SK-N-SH treated with all-trans-retinoic acid at 6 μM for 48 hours (cell line): ENCODE data around the gene NCS1.

Experiments used
- ATAC-seq: fragments of 200-7000 bp; cut with Tn5 transposase; 3 replicates; pipeline ENCODE4 v1.9.1; 2020; ENCODE audit warnings: mild to moderate bottlenecking, moderate library complexity
- CREB5 ChIP-seq: fragments of 250-450 bp; sonication (Bioruptor Pico); IDR thresholded peaks from 2 replicates; pipeline ENCODE4 v1.5.1; 2020; ENCODE audit warnings: low read depth, mild to moderate bottlenecking, moderate library complexity
- CSDC2 ChIP-seq: fragments of 250-450 bp; sonication (Bioruptor Pico); IDR thresholded peaks from 2 replicates; pipeline ENCODE4 v1.5.0; 2020; ENCODE audit warnings: mild to moderate bottlenecking, moderate library complexity
- CSRNP3 ChIP-seq: fragments of 250-450 bp; sonication (Bioruptor Pico); IDR thresholded peaks from 2 replicates; pipeline ENCODE4 v1.5.1; 2021; ENCODE audit warnings: mild to moderate bottlenecking, moderate library complexity
- ESRRG ChIP-seq: fragments of 250-450 bp; sonication (Bioruptor Pico); IDR thresholded peaks from 2 replicates; pipeline ENCODE4 v1.6.1; 2021; ENCODE audit warnings: mild to moderate bottlenecking
- GLIS3 ChIP-seq: fragments of 250-450 bp; sonication (Bioruptor Pico); IDR thresholded peaks from 2 replicates; pipeline ENCODE4 v1.5.0; 2020; ENCODE audit warnings: mild to moderate bottlenecking, moderate library complexity
- ISL1 ChIP-seq: fragments of 250-450 bp; sonication (Bioruptor Pico); IDR thresholded peaks from 2 replicates; pipeline ENCODE4 v2.1.2; 2022; ENCODE audit warnings: mild to moderate bottlenecking, moderate library complexity
- OSR1 ChIP-seq: fragments of 250-450 bp; sonication (Bioruptor Pico); IDR thresholded peaks from 2 replicates; pipeline ENCODE4 v1.8.0; 2022; ENCODE audit warnings: moderate library complexity, mild to moderate bottlenecking, inconsistent platforms
- PATZ1 ChIP-seq: fragments of 250-450 bp; sonication (Bioruptor Pico); IDR thresholded peaks from 2 replicates; pipeline ENCODE4 v1.8.0; 2020; ENCODE audit warnings: mild to moderate bottlenecking, moderate library complexity, borderline replicate concordance
- POU6F1 ChIP-seq: fragments of 250-450 bp; sonication (Bioruptor Pico); IDR thresholded peaks from 2 replicates; pipeline ENCODE4 v1.8.0; 2021; ENCODE audit warnings: low read depth, mild to moderate bottlenecking, moderate library complexity, borderline replicate concordance
- PPARA ChIP-seq: fragments of 250-450 bp; sonication (Bioruptor Pico); IDR thresholded peaks from 2 replicates; pipeline ENCODE4 v1.5.0; 2020; ENCODE audit warnings: mild to moderate bottlenecking, borderline replicate concordance
- RARB ChIP-seq: fragments of 250-450 bp; sonication (Bioruptor Pico); IDR thresholded peaks from 2 replicates; pipeline ENCODE4 v1.8.0; 2021; ENCODE audit warnings: mild to moderate bottlenecking, moderate library complexity
- SNAI2 ChIP-seq: fragments of 250-450 bp; sonication (Bioruptor Pico); IDR thresholded peaks from 2 replicates; pipeline ENCODE4 v1.5.0; 2020; ENCODE audit warnings: mild to moderate bottlenecking, moderate library complexity
- TCF4 ChIP-seq: fragments of 250-450 bp; sonication (Bioruptor Pico); IDR thresholded peaks from 2 replicates; pipeline ENCODE4 v1.8.0; 2021; ENCODE audit warnings: mild to moderate bottlenecking, moderate library complexity, borderline replicate concordance
- TOX ChIP-seq: fragments of 250-450 bp; sonication (Bioruptor Pico); IDR thresholded peaks from 2 replicates; pipeline ENCODE4 v1.8.0; 2021; ENCODE audit warnings: mild to moderate bottlenecking, moderate library complexity, borderline replicate concordance
- TSHZ2 ChIP-seq: fragments of 250-450 bp; sonication (Bioruptor Pico); IDR thresholded peaks from 2 replicates; pipeline ENCODE4 v1.5.0; 2020; ENCODE audit warnings: mild to moderate bottlenecking, moderate library complexity
- ZC3H10 ChIP-seq: fragments of 250-450 bp; sonication (Bioruptor Pico); IDR thresholded peaks from 2 replicates; pipeline ENCODE4 v1.5.1; 2021; ENCODE audit warnings: mild to moderate bottlenecking, moderate library complexity
- ZFP3 ChIP-seq: fragments of 250-450 bp; sonication (Bioruptor Pico); IDR thresholded peaks from 2 replicates; pipeline ENCODE4 v1.5.0; 2020; ENCODE audit warnings: mild to moderate bottlenecking, moderate library complexity
- ZFP30 ChIP-seq: fragments of 450-650 bp; formaldehyde crosslinking; IDR thresholded peaks from 2 replicates; pipeline ENCODE4 v1.5.0; 2022; ENCODE audit warnings: mild to moderate bottlenecking, moderate library complexity
- ZNF565 ChIP-seq: fragments of 450-650 bp; formaldehyde crosslinking; conservative IDR thresholded peaks from 2 replicates; pipeline ENCODE4 v1.5.0; 2020; ENCODE audit warnings: low read depth, mild to moderate bottlenecking, moderate library complexity
- ZNF70 ChIP-seq: fragments of 450-650 bp; formaldehyde crosslinking; IDR thresholded peaks from 2 replicates; pipeline ENCODE4 v1.5.0; 2020; ENCODE audit warnings: mild to moderate bottlenecking, moderate library complexity
- ZNF8 ChIP-seq: fragments of 450-650 bp; formaldehyde crosslinking; IDR thresholded peaks from 2 replicates; pipeline ENCODE4 v1.5.0; 2020; ENCODE audit warnings: mild to moderate bottlenecking, moderate library complexity

The NCS1 gene

GRCh38 chr9:130180516-130180915 is 8.3 kb downstream of the NCS1 start:
- ATAC-seq = no peak
- no peak for TF ChIP-seq CSRNP3 (CRISPR knock-in tag)
- TF ChIP-seq ZC3H10 (CRISPR knock-in tag) = no peak
- no peak for TF ChIP-seq TOX (CRISPR knock-in tag)
- TF ChIP-seq ZNF70 = no peak
- no peak for TF ChIP-seq TCF4 (CRISPR knock-in tag)
- no peak for TF ChIP-seq RARB (CRISPR knock-in tag)
- TF ChIP-seq ZFP30 (CRISPR knock-in tag) = no peak
- TF ChIP-seq SNAI2 = no peak
- no peak for TF ChIP-seq ZFP3 (CRISPR knock-in tag)
- no peak for TF ChIP-seq POU6F1 (CRISPR knock-in tag)
- TF ChIP-seq ZNF565 = no peak
- TF ChIP-seq ZNF8 (CRISPR knock-in tag) = no peak
- TF ChIP-seq ESRRG (CRISPR knock-in tag) = no peak
- no peak for TF ChIP-seq GLIS3 (CRISPR knock-in tag)
- TF ChIP-seq CREB5 (CRISPR knock-in tag) = no peak
- no peak for TF ChIP-seq TSHZ2
- TF ChIP-seq CSDC2 (CRISPR knock-in tag) = no peak
- no peak for TF ChIP-seq OSR1 (CRISPR knock-in tag)

GRCh38 chr9:130181678-130182380 is 9.6 kb downstream of the NCS1 start:
- no peak for ATAC-seq
- TF ChIP-seq ZC3H10 (CRISPR knock-in tag) (no peak), OSR1 (CRISPR knock-in tag) (no peak), GLIS3 (CRISPR knock-in tag) (no peak), PPARA (CRISPR knock-in tag) (no peak), ZFP30 (CRISPR knock-in tag) (no peak), CSDC2 (CRISPR knock-in tag) (no peak), PATZ1 (no peak), RARB (CRISPR knock-in tag) (no peak), TOX (CRISPR knock-in tag) (no peak), SNAI2 (no peak), ISL1 (no peak), POU6F1 (CRISPR knock-in tag) (no peak), ZNF70 (no peak)
